Measurements from ENCODE around the gene SLC12A7.

SLC12A7 gene

DNA sequence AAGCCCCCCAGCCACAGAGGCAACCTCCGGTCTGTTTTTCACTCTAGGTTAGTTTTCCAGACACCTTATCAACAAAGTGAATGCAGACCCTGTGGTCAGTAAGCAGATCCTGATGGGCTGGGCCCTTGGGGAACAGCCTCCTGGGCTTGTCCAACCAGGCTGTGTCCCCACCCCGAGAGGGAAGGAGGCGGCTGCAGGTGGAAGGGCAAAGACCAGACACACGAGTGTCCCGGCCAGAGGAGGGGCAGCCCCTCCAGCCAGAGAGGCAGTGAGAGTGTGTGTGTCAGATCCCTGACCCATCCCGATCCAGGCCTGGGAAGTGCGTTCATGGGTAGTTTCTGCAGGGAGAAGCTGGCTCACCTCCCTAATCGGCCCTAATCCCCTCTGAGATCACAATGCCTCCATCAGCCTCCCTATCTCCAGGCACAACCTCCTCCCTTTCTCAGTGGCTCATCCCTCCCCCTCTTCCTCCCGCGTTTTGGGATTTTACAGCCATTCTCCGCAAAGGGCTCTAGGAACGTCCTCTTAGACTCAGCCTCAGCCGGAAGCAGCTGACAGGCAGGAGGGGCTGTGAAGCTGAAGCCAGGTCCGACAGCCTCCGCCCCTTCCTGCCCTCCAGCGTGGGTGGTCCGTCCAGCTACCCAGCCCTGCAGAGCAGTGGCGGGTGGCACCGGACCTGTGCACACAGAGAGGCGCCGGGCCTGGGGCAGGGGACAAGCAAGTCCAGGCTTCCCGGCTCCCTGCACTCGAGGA lies 9.7 kb downstream of the SLC12A7 start (continued):
- TF ChIP-seq, protein P1, sequence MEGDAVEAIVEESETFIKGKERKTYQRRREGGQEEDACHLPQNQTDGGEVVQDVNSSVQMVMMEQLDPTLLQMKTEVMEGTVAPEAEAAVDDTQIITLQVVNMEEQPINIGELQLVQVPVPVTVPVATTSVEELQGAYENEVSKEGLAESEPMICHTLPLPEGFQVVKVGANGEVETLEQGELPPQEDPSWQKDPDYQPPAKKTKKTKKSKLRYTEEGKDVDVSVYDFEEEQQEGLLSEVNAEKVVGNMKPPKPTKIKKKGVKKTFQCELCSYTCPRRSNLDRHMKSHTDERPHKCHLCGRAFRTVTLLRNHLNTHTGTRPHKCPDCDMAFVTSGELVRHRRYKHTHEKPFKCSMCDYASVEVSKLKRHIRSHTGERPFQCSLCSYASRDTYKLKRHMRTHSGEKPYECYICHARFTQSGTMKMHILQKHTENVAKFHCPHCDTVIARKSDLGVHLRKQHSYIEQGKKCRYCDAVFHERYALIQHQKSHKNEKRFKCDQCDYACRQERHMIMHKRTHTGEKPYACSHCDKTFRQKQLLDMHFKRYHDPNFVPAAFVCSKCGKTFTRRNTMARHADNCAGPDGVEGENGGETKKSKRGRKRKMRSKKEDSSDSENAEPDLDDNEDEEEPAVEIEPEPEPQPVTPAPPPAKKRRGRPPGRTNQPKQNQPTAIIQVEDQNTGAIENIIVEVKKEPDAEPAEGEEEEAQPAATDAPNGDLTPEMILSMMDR (tag by site-specific recombination; IDR thresholded peaks at IDR 0.05), result no peak
- TF ChIP-seq ZNF701 (tag by site-specific recombination; IDR thresholded peaks at IDR 0.05), result no peak
- 0 out of 2 replicates have a peak, but pooled peaks have one; percentile 15 for TF ChIP-seq ZBTB8A (tag by site-specific recombination; IDR thresholded peaks at IDR 0.05)
- TF ChIP-seq ZNF529 (tag by site-specific recombination; IDR thresholded peaks at IDR 0.05; ENCODE audit: insufficient replicate concordance), result no peak
- TF ChIP-seq ZNF664 (tag by site-specific recombination; IDR thresholded peaks at IDR 0.05), result no peak
- TF ChIP-seq ZBTB48 (tag by site-specific recombination; IDR thresholded peaks at IDR 0.05), result no peak
- TF ChIP-seq SP3 (tag by site-specific recombination; IDR thresholded peaks at IDR 0.05), result peak; percentile 31; the same call in 1 of the 2 replicates
- peak; percentile 38; the same call in 1 of the 2 replicates for TF ChIP-seq ZNF394 (tag by site-specific recombination; IDR thresholded peaks at IDR 0.05; ENCODE audit: borderline replicate concordance)

DNA sequence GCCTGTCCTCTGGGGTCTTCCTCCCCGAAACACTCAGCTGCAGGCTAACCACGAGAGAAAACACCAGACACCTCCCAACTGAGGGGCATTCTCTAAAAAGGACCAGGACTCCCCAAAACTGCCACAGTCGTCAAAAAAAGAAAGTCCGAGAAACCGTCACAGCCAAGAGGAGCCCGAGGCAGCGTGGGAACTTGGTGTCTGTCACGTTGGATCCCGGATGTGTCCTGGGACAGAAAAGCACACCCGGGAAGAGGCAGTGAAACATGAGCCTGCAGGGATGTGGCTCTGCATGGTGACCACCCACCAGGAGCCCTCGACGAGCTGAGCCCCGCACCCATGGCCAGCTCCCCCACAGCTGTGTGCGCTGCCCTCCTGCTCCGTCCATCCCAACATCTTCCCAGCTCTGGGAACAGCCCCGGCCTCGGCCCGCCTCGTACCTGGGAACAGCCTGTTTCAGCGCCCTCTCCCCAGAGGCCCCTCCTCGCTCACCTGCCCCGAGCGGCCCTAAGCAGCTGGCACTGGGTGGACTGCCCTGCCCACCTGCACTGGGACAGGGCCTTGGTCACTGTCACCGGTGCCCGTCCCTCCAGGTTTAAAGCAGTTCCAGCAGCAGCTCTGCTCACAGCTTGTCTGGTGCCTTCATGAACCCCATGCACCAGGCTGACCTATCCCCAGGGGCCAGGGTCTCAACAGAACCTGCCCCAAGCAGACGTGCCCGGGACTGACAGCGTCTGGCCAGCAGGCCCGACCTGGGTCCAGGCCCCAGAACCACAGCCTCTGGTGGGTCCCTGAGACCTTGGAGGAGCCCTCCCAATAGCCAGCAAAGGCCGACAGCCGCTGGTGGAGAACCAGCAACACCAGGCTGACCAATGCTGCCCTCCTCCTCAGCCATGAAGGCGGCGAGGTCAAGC lies 10.9 kb downstream of the SLC12A7 start:
- ChIA-PET POLR2A (no interaction called here), CTCF (interaction anchor here (1.4 kb wide), 1 partner anchor 40 kb away, joined by 7 read pairs; no protein-coding TSS in a partner anchor)
- Histone ChIP-seq H3K4me1 (ENCODE audit: control insufficient read depth, insufficient read depth, low read length) (no peaks in the 10 kb centered on the region; the same call in 1 of the 2 replicates), H3K4me3 (ENCODE audit: low read depth, low read length) (no peak overlapping the region), H3K9me3 (ENCODE audit: control insufficient read depth, insufficient read depth, low read depth, low read length) (no peaks in the 10 kb centered on the region), H3K27ac (ENCODE audit: extremely low read depth, low read depth, low read length) (no peak overlapping the region), H3K36me3 (ENCODE audit: control insufficient read depth in 2 of 2, insufficient read depth in 1 of 2, low read length in 2 of 2) (peaks cover 0 to 3% of the 10 kb centered on the region in 2 experiments; a peak in 1 of 3 replicates)
- TF ChIP-seq GLIS1 (tag by site-specific recombination; IDR thresholded peaks at IDR 0.05) (no peak), YY1 (tag by site-specific recombination; IDR thresholded peaks at IDR 0.05) (no peak), ZNF624 (tag by site-specific recombination; IDR thresholded peaks at IDR 0.05) (no peak), ZIC2 (tag by site-specific recombination; IDR thresholded peaks at IDR 0.05) (peak; percentile 55; the same call in 1 of the 2 replicates), ZNF133 (tag by site-specific recombination; IDR thresholded peaks at IDR 0.05) (no peak), ZNF223 (tag by site-specific recombination; IDR thresholded peaks at IDR 0.05) (no peak), ZNF341 (tag by site-specific recombination; IDR thresholded peaks at IDR 0.05; ENCODE audit: low read depth) (0 out of 2 replicates have a peak, but pooled peaks have one; percentile 33), ZNF658 (tag by site-specific recombination; IDR thresholded peaks at IDR 0.05) (no peak), ZNF112 (tag by site-specific recombination; IDR thresholded peaks at IDR 0.05) (no peak), ZNF660 (tag by site-specific recombination; IDR thresholded peaks at IDR 0.05) (no peak), ZNF140 (tag by site-specific recombination; IDR thresholded peaks at IDR 0.05) (no peak), ZNF654 (tag by site-specific recombination; IDR thresholded peaks at IDR 0.05; ENCODE audit: low read depth) (no peak), ZXDB (tag by site-specific recombination; IDR thresholded peaks at IDR 0.05) (no peak)
- TF ChIP-seq, protein P2, sequence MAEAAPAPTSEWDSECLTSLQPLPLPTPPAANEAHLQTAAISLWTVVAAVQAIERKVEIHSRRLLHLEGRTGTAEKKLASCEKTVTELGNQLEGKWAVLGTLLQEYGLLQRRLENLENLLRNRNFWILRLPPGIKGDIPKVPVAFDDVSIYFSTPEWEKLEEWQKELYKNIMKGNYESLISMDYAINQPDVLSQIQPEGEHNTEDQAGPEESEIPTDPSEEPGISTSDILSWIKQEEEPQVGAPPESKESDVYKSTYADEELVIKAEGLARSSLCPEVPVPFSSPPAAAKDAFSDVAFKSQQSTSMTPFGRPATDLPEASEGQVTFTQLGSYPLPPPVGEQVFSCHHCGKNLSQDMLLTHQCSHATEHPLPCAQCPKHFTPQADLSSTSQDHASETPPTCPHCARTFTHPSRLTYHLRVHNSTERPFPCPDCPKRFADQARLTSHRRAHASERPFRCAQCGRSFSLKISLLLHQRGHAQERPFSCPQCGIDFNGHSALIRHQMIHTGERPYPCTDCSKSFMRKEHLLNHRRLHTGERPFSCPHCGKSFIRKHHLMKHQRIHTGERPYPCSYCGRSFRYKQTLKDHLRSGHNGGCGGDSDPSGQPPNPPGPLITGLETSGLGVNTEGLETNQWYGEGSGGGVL (tag by site-specific recombination; IDR thresholded peaks at IDR 0.05), result no peak
- TF ChIP-seq, protein P3, sequence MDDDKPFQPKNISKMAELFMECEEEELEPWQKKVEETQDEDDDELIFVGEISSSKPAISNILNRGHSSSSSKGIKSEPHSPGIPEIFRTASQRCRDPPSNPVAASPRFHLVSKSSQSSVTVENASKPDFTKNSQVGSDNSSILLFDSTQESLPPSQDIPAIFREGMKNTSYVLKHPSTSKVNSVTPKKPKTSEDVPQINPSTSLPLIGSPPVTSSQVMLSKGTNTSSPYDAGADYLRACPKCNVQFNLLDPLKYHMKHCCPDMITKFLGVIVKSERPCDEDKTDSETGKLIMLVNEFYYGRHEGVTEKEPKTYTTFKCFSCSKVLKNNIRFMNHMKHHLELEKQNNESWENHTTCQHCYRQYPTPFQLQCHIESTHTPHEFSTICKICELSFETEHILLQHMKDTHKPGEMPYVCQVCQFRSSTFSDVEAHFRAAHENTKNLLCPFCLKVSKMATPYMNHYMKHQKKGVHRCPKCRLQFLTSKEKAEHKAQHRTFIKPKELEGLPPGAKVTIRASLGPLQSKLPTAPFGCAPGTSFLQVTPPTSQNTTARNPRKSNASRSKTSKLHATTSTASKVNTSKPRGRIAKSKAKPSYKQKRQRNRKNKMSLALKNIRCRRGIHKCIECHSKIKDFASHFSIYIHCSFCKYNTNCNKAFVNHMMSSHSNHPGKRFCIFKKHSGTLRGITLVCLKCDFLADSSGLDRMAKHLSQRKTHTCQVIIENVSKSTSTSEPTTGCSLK (tag by site-specific recombination; IDR thresholded peaks at IDR 0.05), result no peak
